Measurements from ENCODE around the gene KRT6A.
"Not testable (repeated sequence)": the region's sequence is repeated elsewhere in the genome, so short reads cannot be mapped to it uniquely, and the experiment has no call there.

The KRT6A gene

DNA sequence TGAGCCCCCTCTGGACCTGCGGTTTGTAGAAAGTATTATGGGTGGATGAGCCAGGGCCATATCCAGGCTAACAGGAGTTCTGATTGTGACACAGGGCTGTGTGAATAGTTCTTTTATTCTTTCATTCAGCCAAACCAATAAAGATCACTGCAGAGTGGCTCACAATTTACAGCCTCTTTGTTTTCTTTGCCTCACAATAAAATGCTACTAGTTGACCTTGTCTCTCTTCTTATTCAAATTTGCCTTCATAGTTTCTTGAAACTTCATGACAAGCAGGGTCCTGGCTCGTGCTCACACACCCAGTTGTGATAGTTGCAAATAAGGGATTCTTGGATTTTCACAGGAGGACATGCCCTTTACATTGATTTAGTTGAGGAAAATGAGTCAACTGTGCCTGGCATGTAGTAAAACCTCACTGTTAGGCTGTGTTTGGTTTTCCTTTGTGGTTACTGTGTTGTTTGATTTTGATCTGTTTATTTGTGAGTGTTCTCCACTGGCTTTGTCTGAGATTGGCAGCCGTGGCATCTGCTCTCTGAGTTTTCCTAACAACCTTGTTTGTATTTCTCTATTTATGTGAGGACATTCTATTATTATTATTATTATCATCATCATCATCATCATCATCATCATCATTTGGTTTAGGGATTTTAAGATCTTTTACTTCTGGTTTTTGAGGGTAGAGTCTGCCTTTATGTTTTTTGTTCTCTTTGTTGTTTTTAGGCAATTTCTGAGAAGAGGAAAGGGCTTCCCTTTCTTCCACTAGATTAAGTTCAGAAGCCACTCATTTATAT is 38.5 kb downstream of the KRT6A start:
- DNase-seq, result no peak

DNA sequence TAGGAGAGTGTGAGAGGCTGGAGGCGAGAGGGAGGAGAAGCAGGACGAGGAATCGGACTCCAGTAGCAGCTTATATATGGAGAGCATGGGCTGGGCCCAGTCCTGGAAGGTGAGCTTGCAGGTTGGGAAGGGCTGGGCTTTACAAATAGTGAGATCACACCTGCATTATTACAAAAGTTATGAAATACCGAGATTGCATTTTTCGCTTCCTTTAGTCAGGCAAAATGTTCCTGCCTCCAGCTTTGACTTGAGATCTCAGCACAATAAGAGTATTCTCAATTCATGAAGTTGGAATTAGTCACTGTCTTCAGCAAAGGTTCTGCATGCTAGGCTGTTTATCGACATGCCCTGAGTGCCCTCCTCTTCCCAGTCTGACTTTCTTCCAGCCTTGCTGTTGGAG is 41.0 kb downstream of the KRT6A start, which contains the start of gene KRT6B:
Gene KRT6B, minus strand, starts transcription at position 46 of the 400 bp plus-strand sequence. CDS start 68 bp downstream, outside the sequence.
- DNase-seq, result no peak

DNA sequence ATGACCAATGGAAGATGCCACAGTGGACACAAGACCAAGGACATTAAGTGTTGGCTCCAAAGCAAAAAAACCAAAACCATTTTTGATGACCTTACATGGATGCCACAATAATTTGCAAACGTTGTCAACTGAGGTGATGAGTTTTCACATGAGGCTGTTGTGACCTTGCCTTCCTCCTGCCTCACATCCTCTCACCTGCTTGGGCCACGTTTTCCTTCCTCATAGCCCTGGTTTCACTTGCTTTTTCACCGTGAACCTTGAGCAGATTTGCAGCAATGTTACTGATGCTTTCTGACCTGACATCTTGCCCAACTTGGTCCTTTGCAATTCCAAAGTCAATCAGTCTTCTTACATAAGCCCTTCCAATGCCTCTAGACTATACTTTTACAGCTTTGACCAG is 44.8 kb downstream of the KRT6A start:
- no peak for DNase-seq

DNA sequence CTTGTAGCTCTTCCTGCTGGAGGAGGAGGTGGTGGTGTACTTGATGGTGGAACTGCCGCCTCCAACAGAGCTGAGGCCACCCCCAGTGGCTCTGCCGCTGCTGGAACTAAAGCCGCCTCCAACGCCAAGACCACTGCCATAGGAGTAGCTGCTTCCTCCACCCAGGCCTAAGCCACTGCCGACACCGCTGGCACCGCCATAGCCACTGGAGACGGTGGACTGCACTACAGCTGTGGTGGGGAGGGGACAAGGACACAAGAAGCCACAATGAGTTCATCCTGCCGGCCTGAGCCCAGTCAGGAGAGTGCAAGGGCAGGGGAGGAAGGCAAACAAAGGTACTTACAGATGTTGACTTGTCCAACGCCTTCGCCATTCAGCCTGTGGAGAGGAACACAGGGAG is 45.9 kb downstream of the KRT6A start:
- not testable (repeated sequence) for DNase-seq

DNA sequence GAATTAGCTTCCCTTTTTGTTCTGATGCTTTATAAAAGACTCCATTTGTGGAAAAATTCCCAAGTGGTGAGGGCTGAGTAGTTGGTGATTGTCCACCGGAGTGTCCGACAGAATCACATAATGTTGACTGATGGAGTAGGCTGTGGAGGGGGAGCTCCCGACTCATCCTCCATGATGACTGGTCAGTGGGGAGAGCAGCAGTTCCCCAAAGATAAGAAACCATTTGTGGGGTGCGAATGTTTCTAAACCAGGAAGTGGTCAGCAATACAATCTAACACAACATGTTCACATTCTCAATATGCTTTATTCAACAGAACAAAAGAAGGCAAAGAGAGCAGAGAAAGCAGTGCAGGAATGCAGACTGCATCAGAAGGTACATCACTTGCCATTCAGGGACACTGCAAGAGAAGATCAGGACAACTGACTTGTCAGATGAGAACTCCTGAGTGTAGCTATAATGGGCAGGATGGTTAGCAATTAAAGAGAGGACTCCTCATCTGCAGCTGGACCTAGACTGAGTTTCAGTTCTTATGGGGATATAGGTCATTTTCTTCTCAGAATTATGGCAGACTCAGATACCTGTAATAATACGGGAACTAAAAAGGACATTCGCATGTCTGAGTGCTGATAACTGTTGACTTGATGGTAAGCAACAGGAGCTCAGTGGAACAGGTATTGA is 46.6 kb downstream of the KRT6A start:
- DNase-seq, result no peak

DNA sequence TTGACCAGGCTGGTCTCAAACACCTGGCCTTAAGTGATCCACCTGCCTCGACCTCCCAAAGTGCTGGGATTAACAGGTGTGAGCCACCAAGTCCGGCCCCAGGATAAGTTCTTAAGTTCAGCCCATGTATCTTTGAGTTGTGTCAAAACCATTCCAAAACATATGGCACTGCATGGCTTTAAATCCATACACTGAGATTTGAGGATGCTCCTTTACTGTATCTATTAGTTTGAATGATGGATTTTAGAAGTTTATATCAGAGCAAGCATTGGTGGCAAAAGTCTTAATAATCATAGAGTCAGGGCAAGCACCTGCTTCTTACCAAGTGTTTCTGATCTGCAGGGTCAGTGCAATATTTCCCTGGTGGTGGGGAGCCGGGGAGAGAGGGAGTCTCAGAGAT is 47.2 kb downstream of the KRT6A start:
- no peak for DNase-seq

DNA sequence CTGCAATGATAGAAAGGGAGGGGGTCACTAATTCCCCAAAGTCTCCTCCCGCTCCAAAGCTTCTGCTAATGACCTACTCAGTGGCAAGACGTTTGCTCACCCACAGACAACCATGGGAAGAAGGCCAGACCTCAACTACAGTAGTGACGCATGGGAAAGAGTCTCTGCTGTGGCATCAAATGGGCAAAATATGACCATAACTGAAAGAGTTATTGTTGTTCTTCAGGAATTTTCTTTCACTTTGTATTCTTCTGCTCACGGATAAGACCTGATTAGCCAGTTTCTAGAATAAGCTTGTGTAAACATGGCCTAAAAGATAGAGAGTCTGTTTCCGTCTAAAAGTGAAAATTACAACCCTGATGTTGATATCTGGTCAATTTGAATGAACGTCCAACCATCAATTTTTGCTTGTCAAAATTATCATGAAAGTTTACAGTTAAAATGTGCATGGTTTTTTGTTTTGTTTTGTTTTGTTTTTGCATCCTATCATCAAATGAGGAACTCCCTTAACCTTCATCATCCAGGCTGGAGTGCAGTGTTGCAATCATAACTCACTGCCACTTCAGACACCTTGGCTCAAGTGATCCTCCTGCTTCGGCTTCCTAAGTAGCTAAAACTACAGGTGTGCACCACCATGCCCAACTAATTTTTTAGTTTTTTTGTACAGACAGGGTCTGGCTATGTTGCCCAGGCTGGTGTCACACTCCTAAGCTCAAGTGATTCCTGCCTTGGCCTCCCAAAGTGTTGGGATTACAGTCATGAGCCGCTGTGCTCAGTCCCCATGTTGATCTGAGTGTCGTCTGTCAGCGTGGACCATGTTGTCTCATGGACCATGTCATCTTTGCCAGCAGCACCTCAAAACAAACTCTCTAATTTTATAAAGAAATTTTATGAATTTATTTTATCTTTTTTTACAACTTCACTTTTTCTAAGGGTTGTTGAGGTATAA is 48.1 kb downstream of the KRT6A start:
- DNase-seq, result no peak

DNA sequence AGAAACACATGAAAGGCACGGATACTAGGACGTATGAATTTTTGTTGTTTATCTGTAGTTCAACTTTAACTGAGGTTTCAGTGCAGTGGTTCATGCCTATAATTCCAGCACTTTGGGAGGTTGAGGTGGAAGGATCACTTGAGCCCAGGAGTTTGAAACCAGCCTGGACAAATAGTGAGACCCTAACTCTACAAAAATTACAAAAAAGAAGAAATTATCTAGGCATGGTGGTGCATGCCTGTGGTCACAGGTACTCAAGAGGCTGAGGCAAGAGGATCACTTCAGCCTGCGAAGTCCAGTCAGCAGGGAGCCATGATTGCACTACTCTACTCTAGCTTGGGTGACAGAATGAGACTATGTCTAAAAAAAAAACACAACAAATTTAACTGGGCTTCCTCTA is 49.1 kb downstream of the KRT6A start:
- no peak for DNase-seq

DNA sequence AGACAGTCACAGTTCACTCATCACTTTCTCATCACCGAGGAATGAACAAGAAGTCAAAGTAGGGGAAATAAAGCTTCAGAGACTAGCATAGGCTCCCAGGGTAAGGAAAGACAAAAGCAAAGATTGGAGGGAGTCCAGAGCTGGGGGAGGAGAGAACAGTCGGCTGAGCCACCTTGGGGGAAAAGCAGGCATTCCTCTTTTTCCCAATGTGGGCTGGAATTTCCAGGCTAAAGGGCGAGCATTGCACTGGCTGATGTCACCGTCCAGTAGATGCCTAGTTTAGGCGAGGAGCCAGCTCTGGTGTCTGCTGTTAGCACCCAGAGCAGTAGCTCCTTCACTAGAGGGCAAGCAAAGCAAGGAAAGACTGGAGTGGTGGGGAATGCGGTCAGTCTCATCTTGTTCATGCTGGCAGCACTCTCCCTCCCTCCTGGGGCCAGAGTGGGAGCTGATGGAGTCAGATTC is 50.4 kb downstream of the KRT6A start:
- no peak for DNase-seq

DNA sequence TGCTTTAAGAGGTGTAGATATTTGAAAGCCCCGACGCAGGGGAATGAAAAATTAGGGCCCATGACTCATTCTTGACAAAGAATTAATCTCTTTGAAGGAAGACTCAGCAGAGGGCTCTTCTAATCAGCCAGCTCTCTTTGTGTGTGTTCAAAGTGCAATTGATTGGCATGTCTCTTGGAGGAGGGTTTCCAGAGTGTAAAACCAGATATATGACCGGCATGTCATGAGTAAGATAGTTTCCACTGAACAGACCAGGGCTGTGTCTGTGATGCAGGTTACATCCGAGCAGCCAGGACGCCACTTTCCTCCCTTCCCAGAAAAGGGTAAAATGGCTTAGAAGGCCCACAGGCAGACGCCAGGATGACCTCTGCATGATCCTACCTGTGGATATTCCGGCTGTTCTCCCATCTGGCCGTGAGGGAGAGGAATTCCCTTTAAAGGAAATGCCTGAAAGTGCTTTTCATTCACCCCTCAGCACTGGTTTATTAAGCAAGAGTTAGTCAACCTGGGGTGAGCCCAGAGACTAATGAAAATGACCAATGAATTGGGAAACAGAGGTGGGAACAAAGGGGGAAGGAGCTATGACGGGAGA is 51.6 kb downstream of the KRT6A start:
- no peak for DNase-seq

DNA sequence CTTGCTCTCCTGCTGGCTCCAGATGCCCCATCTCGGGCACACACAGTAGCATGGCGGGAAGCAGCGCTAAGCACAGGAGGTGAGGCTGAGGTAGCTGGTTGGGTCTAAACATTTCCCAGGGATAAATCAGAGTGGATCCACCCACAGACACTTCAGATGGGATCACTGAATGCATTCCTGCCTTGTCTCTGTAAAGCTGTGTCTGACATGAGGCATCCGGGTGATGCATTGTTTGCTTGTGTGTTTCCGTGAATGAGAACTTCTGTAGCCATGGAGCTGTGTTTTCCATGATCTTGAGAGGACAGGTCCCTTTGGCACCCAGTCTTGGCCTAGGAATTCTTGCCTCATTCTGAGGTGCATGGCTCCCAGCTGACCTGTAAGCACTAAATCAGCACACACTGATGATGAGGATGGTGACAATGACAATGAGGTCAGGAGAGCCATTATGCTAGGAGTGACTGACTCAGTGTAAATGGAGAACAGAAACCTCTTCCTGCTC is 52.2 kb downstream of the KRT6A start:
- DNase-seq, result no peak

DNA sequence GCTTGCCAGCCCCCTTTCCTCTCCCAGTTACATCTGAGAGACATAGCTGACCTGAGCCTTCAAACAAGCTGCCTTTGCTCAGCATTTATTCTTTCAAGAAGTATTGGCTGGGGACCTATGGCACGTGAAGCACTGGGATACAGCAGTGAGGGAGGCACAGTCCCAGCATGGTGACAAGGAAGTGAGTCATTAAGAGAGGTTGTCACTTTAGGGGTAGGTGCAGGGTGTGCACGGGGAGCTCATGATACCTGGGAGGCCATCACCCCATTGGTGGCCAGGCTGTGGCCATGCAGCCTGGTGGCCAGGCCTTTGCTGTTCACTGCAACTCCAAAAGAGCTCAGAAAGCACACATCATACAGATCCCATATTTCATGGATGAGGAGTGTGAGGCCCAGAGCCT is 53.2 kb downstream of the KRT6A start:
- no peak for DNase-seq

DNA sequence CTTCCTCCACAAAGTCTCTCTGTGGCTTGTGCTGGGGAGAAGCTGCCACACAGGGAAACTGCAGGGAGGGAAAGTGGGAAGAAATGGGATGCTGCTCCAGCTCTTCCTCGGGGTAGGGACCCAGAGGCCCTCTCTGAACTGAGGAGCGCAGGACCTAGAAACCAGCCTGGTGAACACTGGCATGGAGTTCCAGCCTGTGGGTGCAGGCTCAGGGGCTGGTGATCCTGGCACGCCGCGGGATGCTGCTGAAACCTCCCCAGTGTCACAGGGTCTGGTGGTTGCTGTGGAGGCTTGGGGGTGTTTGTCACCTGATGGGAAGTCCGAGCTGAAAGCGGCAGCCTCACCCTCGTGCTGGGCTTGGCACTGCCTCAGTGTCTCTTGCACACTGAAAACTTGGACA is 53.6 kb downstream of the KRT6A start:
- no peak for DNase-seq

DNA sequence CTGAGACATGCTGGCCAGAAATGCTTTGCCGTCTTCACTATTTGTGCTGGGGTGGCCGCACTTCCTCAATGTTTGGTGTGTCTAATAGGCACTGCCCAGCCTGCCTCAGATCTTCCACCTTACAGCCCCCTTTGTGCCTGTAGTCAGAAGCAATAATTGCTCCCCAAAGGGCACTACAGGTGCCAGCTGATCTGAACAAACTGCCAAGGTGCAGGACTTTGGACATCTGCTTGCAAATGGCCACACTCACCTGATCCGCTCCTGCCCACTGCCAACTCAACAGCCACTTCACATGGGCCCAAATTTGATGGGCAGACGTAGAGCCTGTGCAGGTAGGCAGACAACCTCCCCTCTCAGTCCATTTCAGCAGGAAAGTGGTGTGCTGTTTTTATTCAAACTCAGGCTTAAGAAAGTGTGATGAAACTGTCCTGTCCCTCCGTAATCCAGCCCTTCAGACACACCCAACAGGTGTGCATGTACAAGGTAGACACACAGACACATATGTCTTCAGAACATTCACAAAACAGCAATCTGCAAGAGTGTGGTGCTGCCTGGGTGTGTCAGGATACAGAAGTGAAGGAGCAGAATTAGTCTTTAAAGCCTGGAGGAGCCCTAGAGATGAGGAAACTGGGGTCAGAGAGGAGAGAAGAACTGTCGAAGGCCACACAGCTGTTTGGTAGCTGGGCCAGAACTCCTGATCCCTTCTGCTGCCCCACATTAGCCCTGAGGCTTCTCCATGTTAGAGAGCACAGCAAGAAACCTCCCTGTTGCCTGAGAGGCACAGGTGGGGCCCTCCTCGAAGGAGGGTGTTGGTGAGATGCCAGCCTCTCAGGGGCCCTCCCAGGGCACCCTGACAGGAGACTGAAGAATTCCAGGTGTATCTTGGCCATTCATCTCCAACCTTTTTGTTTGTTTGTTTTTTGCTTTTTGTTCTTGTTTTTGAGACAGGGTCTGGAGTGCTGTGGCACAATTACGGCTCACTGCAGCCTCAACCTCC is 54.5 kb downstream of the KRT6A start:
- DNase-seq, result no peak

DNA sequence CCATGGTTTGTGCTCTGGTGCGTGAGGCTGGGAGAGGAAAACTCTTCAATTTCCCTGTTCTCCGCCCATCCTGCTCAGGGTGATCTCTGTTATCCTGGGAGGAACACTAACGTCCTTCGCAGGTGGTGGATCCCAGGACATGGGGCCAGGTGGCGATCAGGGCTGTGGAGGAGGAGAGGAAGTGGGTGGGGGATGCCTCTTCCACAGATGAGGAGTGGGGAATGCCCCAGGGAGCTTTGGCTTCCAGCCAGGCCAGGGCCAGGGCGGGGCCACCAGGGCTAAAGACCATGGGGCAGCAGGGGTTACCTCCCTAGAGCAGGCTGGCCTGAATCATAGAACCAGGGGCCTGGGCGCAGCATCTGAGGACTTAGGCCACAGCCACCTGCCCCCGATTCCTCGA is 55.5 kb downstream of the KRT6A start:
- no peak for DNase-seq
